Measurements from ENCODE around the gene RFX2. TPM values are rescaled to one million over a fixed set of nuclear protein-coding genes. Genes with fewer than 3 reads are reported as not detected.

The RFX2 gene
- total and polyA plus RNA-seq, 9 of the 15 experiments (the other 6 are each of a cell fraction or from before 2014, with no cell fraction given), result 3.6 to 18.7 (median 8.7) TPM

- Histone ChIP-seq H3K9ac (ENCODE audit: insufficient read depth in 1 of 2, low read depth in 2 of 2, low read length in 2 of 2) (no peak overlapping the region), H3K36me3 (ENCODE audit: control insufficient read depth, insufficient read depth, low read length) (peaks cover 3% of the 10 kb centered on the region; the same call in 1 of the 3 replicates), H3K9me3 (replicated peaks; ENCODE audit: control insufficient read depth, insufficient read depth, low read depth, low read length) (no peaks in the 10 kb centered on the region; the same call in 1 of the 2 replicates), H3K27ac (ENCODE audit: extremely low read depth, low read depth, low read length) (no peak overlapping the region), H3K9me1 (ENCODE audit: control insufficient read depth, insufficient read depth, low read length) (no peaks in the 10 kb centered on the region), H3K27me3 (ENCODE audit: control insufficient read depth in 2 of 2, insufficient read depth in 2 of 2, low read length in 2 of 2) (no peaks in the 10 kb centered on the region), H3K4me3 (no peak overlapping the region), H4K20me1 (replicated peaks; ENCODE audit: control insufficient read depth, insufficient read depth, low read length) (no peaks in the 10 kb centered on the region), H3K79me2 (ENCODE audit: control insufficient read depth, insufficient read depth, low read length) (no peaks in the 10 kb centered on the region), H2AFZ (ENCODE audit: low read depth, low read length) (no peak overlapping the region), H3K4me2 (ENCODE audit: insufficient read depth, low read length) (no peak overlapping the region), H3K4me1 (replicated peaks in 1 of 2; ENCODE audit: control insufficient read depth in 2 of 2, insufficient read depth in 2 of 2, low read length in 2 of 2) (no peaks in the 10 kb centered on the region; a peak in 1 of 5 replicates)
- no peak for ATAC-seq
- intact Hi-C loops (cut with micrococcal nuclease) (no loop called here), in situ Hi-C loops (cut with MboI) (no loop called here)
- BruUV-seq (replicated peaks), result no TSS peak
- CTCF ChIA-PET (ENCODE audit: low intra/inter-chr PET ratio), result no interaction called here
- DNase-seq (ENCODE audit: extremely low read depth in 1 of 4, low spot score in 3 of 4), result no peak
- FAIRE-seq, result no peak
- no peak for TF ChIP-seq TCF7L2 (IDR thresholded peaks at IDR 0.05; ENCODE audit: low read depth, low read length)
- no peak for TF ChIP-seq BRD9 (IDR thresholded peaks at IDR 0.05; ENCODE audit: low read depth, partially characterized antibody)
- no peak for TF ChIP-seq ZNF174 (CRISPR knock-in tag; IDR thresholded peaks at IDR 0.05)
- no peak for TF ChIP-seq TEAD2 (tag; IDR thresholded peaks at IDR 0.05)
- no peak for TF ChIP-seq ZNF77 (CRISPR knock-in tag; IDR thresholded peaks at IDR 0.05)
- TF ChIP-seq ZNF146 (CRISPR knock-in tag; IDR thresholded peaks at IDR 0.05; ENCODE audit: unreplicated experiment), result no peak
- 80% methylated on average over 4 of the region's 4 CpGs for WGBS (ENCODE audit: insufficient coverage, low coverage, missing lambda C conversion rate)
- POLR2A ChIA-PET, result interaction anchor here (0.8 to 1.0 kb wide), 2 partner anchors 9 to 12 kb away, joined by 3 to 4 read pairs; no protein-coding TSS in a partner anchor
Measured at GRCh38 chr19:6034512-6034911, 75.8 kb downstream of the RFX2 start.

GRCh38 chr19:6033744-6034264 is 76.5 kb downstream of the RFX2 start:
- H3K4me3 ChIP-seq, result no peak overlapping the region
- H3K27me3 ChIP-seq (ENCODE audit: control insufficient read depth in 2 of 2, insufficient read depth in 2 of 2, low read length in 2 of 2), result no peaks in the 10 kb centered on the region
- no peak overlapping the region for H3K27ac ChIP-seq (ENCODE audit: extremely low read depth, low read depth, low read length)
- TF ChIP-seq MCM5 (IDR thresholded peaks at IDR 0.05; ENCODE audit: low read depth), result no peak
- TF ChIP-seq TCF15 (CRISPR knock-in tag; IDR thresholded peaks at IDR 0.05), result no peak
- TF ChIP-seq HNRNPH1 (optimal IDR thresholded peaks at IDR 0.05; ENCODE audit: low read depth, low read length), result no peak
- TF ChIP-seq ZNF316 (IDR thresholded peaks at IDR 0.05), result no peak
- no peak for TF ChIP-seq ZNF431 (CRISPR knock-in tag; IDR thresholded peaks at IDR 0.05)
- TF ChIP-seq LARP7 (IDR thresholded peaks at IDR 0.05), result no peak
- TF ChIP-seq FOXJ3 (CRISPR knock-in tag; IDR thresholded peaks at IDR 0.05), result no peak
- no peak for TF ChIP-seq NELFE (IDR thresholded peaks at IDR 0.05; ENCODE audit: insufficient read depth, insufficient read length)
- TF ChIP-seq HIVEP1 (CRISPR knock-in tag; IDR thresholded peaks at IDR 0.05), result no peak
- no peak for TF ChIP-seq TRIM24 (IDR thresholded peaks at IDR 0.05)
- TF ChIP-seq PKNOX1 (IDR thresholded peaks at IDR 0.05), result no peak
- TF ChIP-seq C11orf30 (IDR thresholded peaks at IDR 0.05; ENCODE audit: low read depth), result no peak
- no peak for TF ChIP-seq PTRF (tag; IDR thresholded peaks at IDR 0.05)
- no peak for TF ChIP-seq HNRNPL (IDR thresholded peaks at IDR 0.05; ENCODE audit: low read depth, low read length)
- no peak overlapping the region for H2AFZ ChIP-seq (ENCODE audit: low read depth, low read length)
- no peak overlapping the region for H3K4me2 ChIP-seq (ENCODE audit: insufficient read depth, low read length)
- no peaks in the 10 kb centered on the region for H4K20me1 ChIP-seq (replicated peaks; ENCODE audit: control insufficient read depth, insufficient read depth, low read length)
- no peak for FAIRE-seq
- no peak for DNase-seq (ENCODE audit: extremely low read depth in 1 of 4, low spot score in 3 of 4)
- peaks cover 3% of the 10 kb centered on the region; the same call in 1 of the 3 replicates for H3K36me3 ChIP-seq (ENCODE audit: control insufficient read depth, insufficient read depth, low read length)
- 70% methylated on average over 3 of the region's 4 CpGs for WGBS (ENCODE audit: insufficient coverage, low coverage, missing lambda C conversion rate)
- intact Hi-C loops (cut with micrococcal nuclease) (no loop called here), in situ Hi-C loops (cut with MboI) (no loop called here)
- H3K4me1 ChIP-seq (replicated peaks in 1 of 2; ENCODE audit: control insufficient read depth in 2 of 2, insufficient read depth in 2 of 2, low read length in 2 of 2), result no peaks in the 10 kb centered on the region
- no peaks in the 10 kb centered on the region for H3K9me1 ChIP-seq (ENCODE audit: control insufficient read depth, insufficient read depth, low read length)
- ATAC-seq, result no peak
- ChIA-PET CTCF (ENCODE audit: low intra/inter-chr PET ratio) (no interaction called here), POLR2A (interaction anchor here (0.6 kb wide), 1 partner anchor 55 kb away, joined by 4 read pairs; no protein-coding TSS in a partner anchor)
- no peak overlapping the region for H3K9ac ChIP-seq (ENCODE audit: insufficient read depth in 1 of 2, low read depth in 2 of 2, low read length in 2 of 2)
- no TSS peak for BruUV-seq (replicated peaks)
- no peaks in the 10 kb centered on the region; the same call in 1 of the 2 replicates for H3K9me3 ChIP-seq (replicated peaks; ENCODE audit: control insufficient read depth, insufficient read depth, low read depth, low read length)
- H3K79me2 ChIP-seq (ENCODE audit: control insufficient read depth, insufficient read depth, low read length), result no peaks in the 10 kb centered on the region
